ENCODE data around the gene MED17. TPM values are rescaled to one million over a fixed set of nuclear protein-coding genes. Genes with fewer than 3 reads are reported as not detected.

MED17 gene
- total RNA-seq, 1 donor from 2014 or later, result 53.3 TPM

GRCh38 chr11:93783362-93783761, 720 bp upstream of the MED17 start:
- H3K27ac Mint-ChIP-seq, result peak overlapping the region; percentile 87
- peak overlapping the region; percentile 98 for H3K4me3 Mint-ChIP-seq
- DNase-seq (ENCODE audit: extremely low spot score, unreplicated experiment), result no peak
- peaks cover 18% of the 10 kb centered on the region for H3K36me3 Mint-ChIP-seq
- no peaks in the 10 kb centered on the region for H3K27me3 Mint-ChIP-seq
- H3K4me1 Mint-ChIP-seq (ENCODE audit: unreplicated experiment), result peaks cover 31% of the 10 kb centered on the region
- no peak for TF ChIP-seq CTCF (conservative IDR thresholded peaks at IDR 0.05)
- H3K9me3 Mint-ChIP-seq, result no peaks in the 10 kb centered on the region

- H3K27me3 Mint-ChIP-seq, result no peaks in the 10 kb centered on the region
- peaks cover 20% of the 10 kb centered on the region for H3K36me3 Mint-ChIP-seq
- peaks cover 31% of the 10 kb centered on the region for H3K4me1 Mint-ChIP-seq (ENCODE audit: unreplicated experiment)
- peak overlapping the region; percentile 87 for H3K27ac Mint-ChIP-seq
- no peaks in the 10 kb centered on the region for H3K9me3 Mint-ChIP-seq
- no peak for DNase-seq (ENCODE audit: extremely low spot score, unreplicated experiment)
- peak; percentile 39 for TF ChIP-seq CTCF (conservative IDR thresholded peaks at IDR 0.05)
- H3K4me3 Mint-ChIP-seq, result peak overlapping the region; percentile 98
These were observed 327 bp upstream of the MED17 start for GRCh38 chr11:93783765-93784144.

GRCh38 chr11:93784935-93785360, 866 bp downstream of the MED17 start:
- TF ChIP-seq CTCF (conservative IDR thresholded peaks at IDR 0.05), result no peak
- Mint-ChIP-seq H3K4me1 (ENCODE audit: unreplicated experiment) (peaks cover 31% of the 10 kb centered on the region), H3K27me3 (no peaks in the 10 kb centered on the region), H3K36me3 (peaks cover 21% of the 10 kb centered on the region), H3K27ac (peak overlapping the region; percentile 87), H3K4me3 (peak overlapping the region; percentile 98), H3K9me3 (no peaks in the 10 kb centered on the region)
- no peak for DNase-seq (ENCODE audit: extremely low spot score, unreplicated experiment)

GRCh38 chr11:93791493-93791892, 7.4 kb downstream of the MED17 start:
- H3K27ac Mint-ChIP-seq, result no peak overlapping the region
- H3K4me1 Mint-ChIP-seq (ENCODE audit: unreplicated experiment), result peaks cover 12% of the 10 kb centered on the region
- no peaks in the 10 kb centered on the region for H3K9me3 Mint-ChIP-seq
- no peak for TF ChIP-seq CTCF (conservative IDR thresholded peaks at IDR 0.05)
- H3K36me3 Mint-ChIP-seq, result peaks cover 48% of the 10 kb centered on the region
- no peak overlapping the region for H3K4me3 Mint-ChIP-seq
- no peaks in the 10 kb centered on the region for H3K27me3 Mint-ChIP-seq
- DNase-seq (ENCODE audit: extremely low spot score, unreplicated experiment), result no peak

GRCh38 chr11:93796441-93797231, 12.6 kb downstream of the MED17 start:
- H3K9me3 Mint-ChIP-seq, result no peaks in the 10 kb centered on the region
- no peak overlapping the region for H3K4me3 Mint-ChIP-seq
- H3K27ac Mint-ChIP-seq, result no peak overlapping the region
- no peaks in the 10 kb centered on the region for H3K4me1 Mint-ChIP-seq (ENCODE audit: unreplicated experiment)
- TF ChIP-seq CTCF (conservative IDR thresholded peaks at IDR 0.05), result no peak
- H3K27me3 Mint-ChIP-seq, result no peaks in the 10 kb centered on the region
- DNase-seq (ENCODE audit: extremely low spot score, unreplicated experiment), result no peak
- peaks cover 54% of the 10 kb centered on the region for H3K36me3 Mint-ChIP-seq

All from type B pancreatic cell (in vitro differentiated cells).